Stimulated activated CD8-positive, alpha-beta memory T cell treated with anti-CD3 and anti-CD28 coated beads, Interleukin-15, amount 100 ng/mL, for 1 hour (primary cell): ENCODE measurements around the gene USP7.
"Not testable (repeated sequence)": the region's sequence is repeated elsewhere in the genome, so short reads cannot be mapped to it uniquely, and the experiment has no call there.

Experiments
- DNase-seq: peaks from one replicate; pipeline ENCODE4 v3.0.0-alpha.2; 2020; ENCODE audit warnings: low read depth

USP7 gene

GRCh38 chr16:8925455-8925854, 38.3 kb downstream of the USP7 start:
- DNase-seq, result no peak

GRCh38 chr16:8924214-8924613, 39.5 kb downstream of the USP7 start:
- no peak for DNase-seq

DNA sequence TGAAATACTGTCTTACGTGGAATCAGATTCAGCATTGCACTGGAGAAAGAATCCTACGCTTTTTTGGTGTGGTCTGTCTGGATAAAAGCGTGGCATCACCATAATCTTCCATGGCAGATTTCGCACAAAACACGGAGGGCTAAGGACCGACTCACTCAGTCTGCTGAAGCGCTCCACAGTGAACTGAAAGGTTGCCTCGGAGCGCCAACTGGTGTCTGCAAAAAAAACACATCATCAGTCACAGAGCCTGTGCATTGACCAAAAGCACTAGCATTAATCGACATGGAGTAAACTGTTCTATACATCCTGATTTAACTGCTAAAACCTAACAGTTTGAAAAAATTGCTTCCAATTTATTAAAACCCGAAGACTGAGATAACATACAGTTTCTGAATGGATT, 40.5 kb downstream of the USP7 start:
- DNase-seq, result no peak

DNA sequence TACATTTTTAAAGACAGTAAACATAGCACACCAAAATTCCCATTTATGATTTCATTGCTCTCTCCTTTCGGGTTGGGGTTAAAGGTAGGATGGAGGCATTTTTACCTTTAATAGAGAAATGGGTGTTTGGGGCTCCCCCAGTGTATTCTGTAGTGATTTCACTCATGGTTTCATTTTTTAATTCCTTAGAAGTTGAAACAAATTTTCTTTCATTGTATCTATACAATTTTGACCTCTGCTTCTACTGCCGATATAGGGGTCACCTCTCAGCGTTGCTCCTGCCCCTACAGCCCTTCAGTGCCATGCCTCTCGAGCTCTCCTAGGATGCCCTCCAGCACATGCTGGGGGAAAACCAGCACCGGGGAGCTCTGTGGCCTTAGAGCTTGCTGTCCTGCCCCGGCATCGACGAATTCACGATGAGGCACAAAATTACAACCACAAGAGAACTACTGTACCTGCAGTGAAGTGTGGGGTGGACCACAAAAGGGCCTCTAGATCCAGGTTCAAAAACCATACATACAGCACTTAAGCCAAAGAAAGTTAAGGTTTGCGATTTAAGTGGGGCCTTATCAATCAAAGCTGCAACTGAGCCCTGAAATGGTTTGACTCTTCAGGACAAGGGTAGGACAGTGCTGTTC, 42.2 kb downstream of the USP7 start:
- DNase-seq, result no peak

DNA sequence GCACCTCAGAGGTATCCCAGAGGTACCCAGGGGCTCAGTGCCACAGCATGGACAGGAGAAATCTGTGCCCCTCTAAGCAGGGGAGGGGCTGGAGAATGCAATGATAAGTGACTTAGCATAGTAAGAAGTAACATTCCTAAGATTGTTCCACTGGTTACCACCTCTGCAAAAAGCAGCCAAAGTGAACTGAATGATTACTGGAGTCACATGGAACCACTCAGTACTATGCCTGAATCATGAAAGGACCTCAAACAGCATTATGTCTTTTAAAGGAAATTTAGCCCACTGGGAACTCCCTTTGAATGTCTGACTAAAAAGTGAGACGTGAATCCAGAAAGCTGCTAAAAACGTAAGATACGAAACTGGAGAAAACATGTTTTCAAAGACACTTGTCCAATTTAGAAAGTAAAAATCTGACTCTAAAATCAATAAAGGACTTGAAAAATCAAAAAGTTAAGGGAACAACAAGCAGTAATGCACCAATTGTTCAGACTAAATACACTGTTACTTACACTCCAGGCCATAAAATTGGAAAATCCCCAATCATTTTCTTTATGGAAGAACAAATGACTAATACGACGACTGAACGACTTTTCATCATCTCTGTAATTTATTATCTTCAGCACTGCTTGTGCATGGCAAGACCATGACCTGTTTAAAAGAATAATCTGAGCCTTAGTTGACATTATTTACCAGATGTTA, 42.9 kb downstream of the USP7 start:
- no peak for DNase-seq

- no peak for DNase-seq
Measured at GRCh38 chr16:8919934-8920462, 43.7 kb downstream of the USP7 start.

DNA sequence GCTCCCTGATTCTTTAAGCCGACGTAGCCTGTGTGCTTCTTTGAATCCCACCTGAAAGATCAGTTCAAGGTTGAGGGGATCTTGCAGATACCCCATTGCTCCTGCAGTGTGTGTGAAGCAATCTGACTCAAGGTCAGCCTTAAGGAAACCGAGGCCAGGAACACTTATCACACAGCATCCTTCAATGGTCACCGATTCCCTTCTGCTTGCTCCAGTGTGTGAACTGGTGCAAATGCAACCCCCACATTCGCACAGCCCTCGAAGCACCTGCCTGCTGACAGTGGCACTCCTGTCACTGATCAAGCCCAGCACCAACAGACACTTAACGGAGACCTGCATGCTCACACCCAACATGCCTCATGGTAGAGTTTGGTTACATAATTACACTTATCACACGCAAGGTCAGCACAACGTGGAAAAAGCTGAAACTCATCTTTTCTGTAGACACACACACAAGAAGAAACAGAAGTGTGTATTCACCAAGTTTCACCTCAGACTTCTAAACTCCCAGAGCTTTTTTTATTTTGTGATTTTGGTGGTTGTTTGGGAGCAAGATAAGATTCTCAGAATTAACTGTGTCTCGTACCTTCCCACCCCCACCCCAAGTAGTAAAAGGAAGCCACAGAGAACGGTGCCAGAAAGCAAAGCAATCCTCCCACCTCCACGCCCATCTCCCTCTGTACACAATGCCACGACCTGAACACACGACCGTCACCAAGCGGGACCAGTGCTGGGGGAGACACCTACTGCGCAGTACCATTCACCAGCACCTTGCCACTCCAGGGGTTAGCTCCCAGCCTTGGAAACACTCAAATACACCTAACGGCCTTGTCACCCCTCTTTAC, 44.4 kb downstream of the USP7 start:
- DNase-seq, result no peak

GRCh38 chr16:8917336-8917735, 46.4 kb downstream of the USP7 start:
- not testable (repeated sequence) for DNase-seq

DNA sequence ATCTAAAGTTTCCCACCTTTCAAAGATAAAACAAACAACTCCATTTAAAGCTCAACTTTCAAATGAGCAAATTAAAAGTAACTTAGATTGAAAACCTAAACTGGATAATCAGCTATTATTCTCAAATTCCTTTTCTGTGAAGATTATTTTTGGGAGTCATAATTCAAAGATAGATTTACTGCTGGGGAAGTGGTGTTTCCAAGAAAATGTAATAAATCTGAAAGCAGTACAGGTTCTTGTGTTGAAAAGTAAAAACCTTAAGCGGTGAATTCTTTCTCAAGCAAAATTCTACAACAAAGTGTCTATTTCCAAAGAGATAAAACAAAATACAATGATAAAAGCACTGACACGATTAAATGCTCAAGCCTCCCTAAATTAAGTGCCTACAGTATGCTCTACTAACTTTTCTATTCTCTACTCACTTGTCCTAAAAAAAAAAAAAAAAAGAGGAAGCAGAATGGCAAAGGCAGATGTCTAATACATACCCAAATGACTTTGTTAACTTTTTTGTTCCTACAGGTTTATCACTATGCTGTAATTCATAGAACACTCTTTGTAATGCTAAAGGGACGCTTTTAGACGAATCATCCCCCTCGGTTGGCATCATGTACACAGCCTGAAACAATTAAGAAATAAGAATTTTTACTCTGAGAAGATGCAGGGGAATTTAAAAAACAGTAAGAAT, 47.0 kb downstream of the USP7 start:
- DNase-seq, result no peak

DNA sequence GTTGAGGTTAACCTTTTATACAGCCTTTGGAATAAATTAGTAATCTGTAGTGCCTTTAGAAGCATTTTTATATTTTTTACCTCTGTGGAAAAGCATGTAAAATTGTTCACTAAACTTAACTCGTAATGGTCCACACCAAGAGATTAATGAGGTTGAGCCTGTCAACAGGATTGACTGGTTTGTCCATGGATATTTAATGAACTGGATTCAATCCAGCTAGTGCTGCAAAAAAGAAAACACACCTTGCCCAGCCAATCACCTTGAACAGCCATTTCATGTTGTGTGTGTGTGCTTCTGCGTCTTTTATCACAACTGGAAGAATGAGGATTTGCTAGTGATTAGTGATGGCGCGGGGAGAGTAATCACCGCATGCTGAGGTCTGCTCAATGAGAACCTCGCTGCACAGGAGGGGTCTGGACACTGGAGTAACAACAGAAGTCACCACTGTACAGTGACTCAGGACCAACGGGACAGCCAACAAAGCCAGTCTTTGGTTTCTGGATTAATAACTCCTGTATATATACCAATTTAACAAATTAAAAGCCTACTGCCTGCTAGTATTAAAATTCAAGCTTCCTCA, 47.9 kb downstream of the USP7 start:
- no peak for DNase-seq

GRCh38 chr16:8914098-8914497, 49.6 kb downstream of the USP7 start:
- no peak for DNase-seq

- DNase-seq, result no peak
Measured at GRCh38 chr16:8912793-8913192, 50.9 kb downstream of the USP7 start.

- DNase-seq, result no peak
Measured at GRCh38 chr16:8910811-8911210, 52.9 kb downstream of the USP7 start.

- DNase-seq, result no peak
Measured at GRCh38 chr16:8908810-8909468, 54.8 kb downstream of the USP7 start.

DNA sequence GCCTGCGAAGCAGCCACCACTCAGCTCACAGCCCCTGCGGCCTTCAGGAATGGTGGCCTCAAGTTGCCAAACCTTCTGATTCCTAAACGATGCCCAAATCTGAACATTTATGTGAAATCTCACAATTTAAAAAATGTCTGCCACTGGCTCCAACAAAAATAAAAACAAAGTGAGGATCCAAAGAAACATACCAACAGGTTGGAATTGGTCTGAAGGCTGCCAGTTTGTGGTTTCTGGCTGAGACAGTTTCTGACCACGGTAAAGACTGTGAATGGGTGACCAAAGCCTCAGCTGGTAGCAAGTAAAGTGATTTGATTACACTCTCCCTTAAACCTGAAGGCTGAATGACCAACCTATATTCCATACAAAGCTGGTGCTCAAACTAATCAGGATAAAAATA, 56.6 kb downstream of the USP7 start:
- no peak for DNase-seq

DNA sequence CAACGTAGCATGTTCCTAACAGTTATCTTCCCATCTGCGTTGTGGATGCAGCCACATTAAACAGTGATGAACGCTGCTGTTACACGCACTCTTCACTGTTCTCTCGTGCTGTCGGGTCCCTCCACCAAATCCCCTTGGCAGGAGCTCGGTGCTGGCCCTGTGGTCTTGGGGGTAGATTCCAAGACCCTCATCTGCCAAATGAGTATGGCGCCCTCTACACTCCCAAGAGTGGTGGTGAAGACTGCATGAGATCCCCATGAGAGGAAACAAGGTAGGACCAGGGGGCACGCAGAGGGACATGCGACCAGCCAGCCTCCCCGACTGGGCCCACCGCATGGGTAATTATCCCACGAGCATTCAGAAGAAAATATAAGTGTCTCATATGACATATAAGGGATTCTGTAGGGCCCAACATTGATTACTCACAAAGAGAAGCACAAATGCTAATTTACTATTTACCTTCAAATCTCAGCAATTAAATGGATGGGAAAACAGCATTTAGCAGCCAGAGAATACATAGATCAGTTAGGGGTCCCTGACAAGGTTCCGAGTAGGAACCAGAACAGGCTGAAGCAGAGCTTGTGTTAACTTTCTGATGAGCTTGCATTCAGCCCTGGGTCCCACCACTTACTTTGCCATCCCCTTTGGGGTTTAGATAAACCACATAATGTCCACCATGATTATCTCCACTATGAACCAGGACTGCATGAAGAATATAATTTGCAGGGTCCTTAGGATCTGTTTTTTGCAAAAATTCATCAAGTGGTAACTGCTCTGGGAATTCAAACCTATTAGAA, 57.7 kb downstream of the USP7 start:
- DNase-seq, result no peak

GRCh38 chr16:8905168-8905762, 58.4 kb downstream of the USP7 start:
- DNase-seq, result no peak

DNA sequence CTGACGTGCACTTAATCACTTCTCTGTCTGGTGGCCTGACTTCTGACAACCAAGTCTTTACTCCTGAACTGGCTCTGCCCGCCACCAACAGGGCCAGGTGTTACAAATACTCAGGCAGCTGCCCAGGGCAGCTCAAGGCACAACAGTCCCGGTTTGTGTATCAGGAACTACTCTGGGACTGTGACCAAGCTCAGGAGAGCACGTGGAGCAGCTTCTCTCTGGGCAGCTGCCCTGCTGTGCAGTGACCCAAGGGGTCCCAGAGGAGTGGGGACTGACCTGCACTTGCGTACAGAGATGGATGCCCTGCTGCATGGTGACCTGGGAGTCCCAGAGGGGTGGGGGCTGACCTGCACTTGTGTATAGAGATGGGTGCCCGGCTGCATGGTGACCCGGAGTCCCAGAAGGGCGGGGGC, 59.7 kb downstream of the USP7 start:
- no peak for DNase-seq

DNA sequence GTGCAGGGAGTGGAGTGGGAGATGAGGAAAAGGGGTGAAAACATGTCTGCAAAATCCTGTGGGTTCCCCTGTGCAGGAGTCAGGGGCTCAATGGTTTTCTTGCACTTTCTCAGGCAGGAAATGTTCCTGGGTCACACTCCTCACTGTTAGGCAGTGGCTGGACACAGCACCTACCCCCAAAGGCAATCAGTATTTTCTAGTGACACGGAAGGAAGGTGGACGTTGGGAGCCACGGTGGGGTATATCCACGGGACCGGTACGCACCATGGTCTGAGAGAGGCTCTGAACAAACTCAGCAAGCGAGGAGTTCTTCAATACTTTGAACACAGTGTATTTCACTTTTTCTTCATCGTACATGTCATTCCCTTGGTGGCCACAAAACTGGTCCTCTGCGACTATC, 60.7 kb downstream of the USP7 start:
- no peak for DNase-seq

- DNase-seq, result no peak
Measured at GRCh38 chr16:8901320-8901861, 62.3 kb downstream of the USP7 start.
